HepG2 (cell line): ENCODE results near the gene ZNF284. TPM values are rescaled to one million over a fixed set of nuclear protein-coding genes. Genes with fewer than 3 reads are reported as not detected.

ENCODE experiments used
- ATF1 ChIP-seq: IDR thresholded peaks from 2 replicates; pipeline ENCODE4 v1.6.1; 2016; ENCODE audit warnings: mild to moderate bottlenecking, control low read depth
- BATF2 ChIP-seq: sonication (generic); formaldehyde crosslinking; IDR thresholded peaks from 2 replicates; pipeline ENCODE4 v1.8.0; 2022; ENCODE audit warnings: mild to moderate bottlenecking, missing genetic modification reagents, moderate library complexity
- DMAP1 ChIP-seq: IDR thresholded peaks from 2 replicates; pipeline ENCODE4 v1.6.1; 2016
- ETS1 ChIP-seq: sonication (generic); formaldehyde crosslinking; IDR thresholded peaks from 2 replicates; pipeline ENCODE4 v1.4.0; 2020; ENCODE audit warnings: missing genetic modification reagents
- FOXP4 ChIP-seq: sonication (generic); formaldehyde crosslinking; IDR thresholded peaks from 2 replicates; pipeline ENCODE4 v1.4.0; 2020; ENCODE audit warnings: missing genetic modification reagents
- MXD4 ChIP-seq: IDR thresholded peaks from 2 replicates; pipeline ENCODE4 v1.6.1; 2016; ENCODE audit warnings: mild to moderate bottlenecking, missing biosample characterization, missing genetic modification reagents
- NFE2L1 ChIP-seq: sonication (generic); formaldehyde crosslinking; IDR thresholded peaks from 2 replicates; pipeline ENCODE4 v1.4.0; 2020; ENCODE audit warnings: missing genetic modification reagents, mild to moderate bottlenecking, borderline replicate concordance
- POGZ ChIP-seq: sonication (generic); formaldehyde crosslinking; IDR thresholded peaks from 2 replicates; pipeline ENCODE4 v1.4.0; 2020; ENCODE audit warnings: mild to moderate bottlenecking, missing genetic modification reagents
- SOX5 ChIP-seq: IDR thresholded peaks from 2 replicates; pipeline ENCODE4 v1.6.1; 2016; ENCODE audit warnings: borderline replicate concordance
- SP2 ChIP-seq: sonication (generic); formaldehyde crosslinking; IDR thresholded peaks from 2 replicates; pipeline ENCODE4 v1.5.1; 2020; ENCODE audit warnings: mild to moderate bottlenecking, missing genetic modification reagents
- polyA plus RNA-seq, 8 experiments: library from polyadenylated mRNA; depleted of rRNA in 3 of 8; stranded (reverse) in 7 of 8; unstranded in 1 of 8; fragments of >200 nt; fragmentation: Illumina TruSeq in 4 of 8; extraction: Trizol in 4 of 8; gene quantifications; 2 replicates each; pipeline versions ENCODE4 v1.2.1 to v1.2.3, GENCODE V29; 2011 to 2016; ENCODE audit warnings: low read depth in 4 of 8, missing spikeins in 1 of 8, mixed read lengths in 1 of 8; ENCODE audit not compliant: insufficient read depth in 1 of 8
- total RNA-seq, 5 experiments: library from RNA; depleted of rRNA; stranded (reverse); fragments of >200 nt; fragmentation: Illumina TruSeq; extraction: Trizol; gene quantifications; 2 replicates each; pipeline ENCODE4 v1.2.3, GENCODE V29; 2016; ENCODE audit warnings: low read depth in 1 of 5
- TF ChIP-seq, protein P1 (sequence below): sonication (generic); formaldehyde crosslinking; IDR thresholded peaks from 2 replicates; pipeline ENCODE4 v1.5.1; 2020; ENCODE audit warnings: mild to moderate bottlenecking, missing genetic modification reagents, moderate library complexity
- TF ChIP-seq, protein P2 (sequence below), 2 experiments: sonication (generic) in 1 of 2; formaldehyde crosslinking in 1 of 2; IDR thresholded peaks; 2 replicates each; pipeline versions ENCODE4 v1.4.0 to v1.6.1; 2016 to 2020; ENCODE audit warnings: borderline replicate concordance in 1 of 2, low read depth in 1 of 2, mild to moderate bottlenecking in 1 of 2, missing genetic modification reagents in 1 of 2
- TF ChIP-seq, protein P3 (sequence below): sonication (generic); formaldehyde crosslinking; IDR thresholded peaks from 2 replicates; pipeline ENCODE4 v1.5.0; 2020; ENCODE audit warnings: mild to moderate bottlenecking, missing genetic modification reagents

The ZNF284 gene
- total and polyA plus RNA-seq, 2 of the 13 experiments (the other 11 are each of a cell fraction or from before 2014, with no cell fraction given), result 1.2 to 2.3 TPM

- TF ChIP-seq, protein P1, sequence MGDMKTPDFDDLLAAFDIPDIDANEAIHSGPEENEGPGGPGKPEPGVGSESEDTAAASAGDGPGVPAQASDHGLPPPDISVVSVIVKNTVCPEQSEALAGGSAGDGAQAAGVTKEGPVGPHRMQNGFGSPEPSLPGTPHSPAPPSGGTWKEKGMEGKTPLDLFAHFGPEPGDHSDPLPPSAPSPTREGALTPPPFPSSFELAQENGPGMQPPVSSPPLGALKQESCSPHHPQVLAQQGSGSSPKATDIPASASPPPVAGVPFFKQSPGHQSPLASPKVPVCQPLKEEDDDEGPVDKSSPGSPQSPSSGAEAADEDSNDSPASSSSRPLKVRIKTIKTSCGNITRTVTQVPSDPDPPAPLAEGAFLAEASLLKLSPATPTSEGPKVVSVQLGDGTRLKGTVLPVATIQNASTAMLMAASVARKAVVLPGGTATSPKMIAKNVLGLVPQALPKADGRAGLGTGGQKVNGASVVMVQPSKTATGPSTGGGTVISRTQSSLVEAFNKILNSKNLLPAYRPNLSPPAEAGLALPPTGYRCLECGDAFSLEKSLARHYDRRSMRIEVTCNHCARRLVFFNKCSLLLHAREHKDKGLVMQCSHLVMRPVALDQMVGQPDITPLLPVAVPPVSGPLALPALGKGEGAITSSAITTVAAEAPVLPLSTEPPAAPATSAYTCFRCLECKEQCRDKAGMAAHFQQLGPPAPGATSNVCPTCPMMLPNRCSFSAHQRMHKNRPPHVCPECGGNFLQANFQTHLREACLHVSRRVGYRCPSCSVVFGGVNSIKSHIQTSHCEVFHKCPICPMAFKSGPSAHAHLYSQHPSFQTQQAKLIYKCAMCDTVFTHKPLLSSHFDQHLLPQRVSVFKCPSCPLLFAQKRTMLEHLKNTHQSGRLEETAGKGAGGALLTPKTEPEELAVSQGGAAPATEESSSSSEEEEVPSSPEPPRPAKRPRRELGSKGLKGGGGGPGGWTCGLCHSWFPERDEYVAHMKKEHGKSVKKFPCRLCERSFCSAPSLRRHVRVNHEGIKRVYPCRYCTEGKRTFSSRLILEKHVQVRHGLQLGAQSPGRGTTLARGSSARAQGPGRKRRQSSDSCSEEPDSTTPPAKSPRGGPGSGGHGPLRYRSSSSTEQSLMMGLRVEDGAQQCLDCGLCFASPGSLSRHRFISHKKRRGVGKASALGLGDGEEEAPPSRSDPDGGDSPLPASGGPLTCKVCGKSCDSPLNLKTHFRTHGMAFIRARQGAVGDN, result peak; percentile 78
- TF ChIP-seq ETS1 (CRISPR knock-in tag) (no peak), DMAP1 (CRISPR knock-in tag) (peak; percentile 63), POGZ (CRISPR knock-in tag) (0 out of 2 replicates have a peak, but pooled peaks have one; percentile 38), SP2 (CRISPR knock-in tag) (no peak), SOX5 (CRISPR knock-in tag) (peak; percentile 39; the same call in 1 of the 2 replicates), FOXP4 (CRISPR knock-in tag) (0 out of 2 replicates have a peak, but pooled peaks have one; percentile 34), ATF1 (peak; percentile 86), BATF2 (CRISPR knock-in tag) (no peak), NFE2L1 (CRISPR knock-in tag) (no peak), MXD4 (CRISPR knock-in tag) (peak; percentile 66; the same call in 1 of the 2 replicates)
- TF ChIP-seq, protein P2, sequence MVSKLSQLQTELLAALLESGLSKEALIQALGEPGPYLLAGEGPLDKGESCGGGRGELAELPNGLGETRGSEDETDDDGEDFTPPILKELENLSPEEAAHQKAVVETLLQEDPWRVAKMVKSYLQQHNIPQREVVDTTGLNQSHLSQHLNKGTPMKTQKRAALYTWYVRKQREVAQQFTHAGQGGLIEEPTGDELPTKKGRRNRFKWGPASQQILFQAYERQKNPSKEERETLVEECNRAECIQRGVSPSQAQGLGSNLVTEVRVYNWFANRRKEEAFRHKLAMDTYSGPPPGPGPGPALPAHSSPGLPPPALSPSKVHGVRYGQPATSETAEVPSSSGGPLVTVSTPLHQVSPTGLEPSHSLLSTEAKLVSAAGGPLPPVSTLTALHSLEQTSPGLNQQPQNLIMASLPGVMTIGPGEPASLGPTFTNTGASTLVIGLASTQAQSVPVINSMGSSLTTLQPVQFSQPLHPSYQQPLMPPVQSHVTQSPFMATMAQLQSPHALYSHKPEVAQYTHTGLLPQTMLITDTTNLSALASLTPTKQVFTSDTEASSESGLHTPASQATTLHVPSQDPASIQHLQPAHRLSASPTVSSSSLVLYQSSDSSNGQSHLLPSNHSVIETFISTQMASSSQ (IDR thresholded peaks at IDR 0.05; ENCODE audit: low read depth), result no peak
- TF ChIP-seq, protein P2 (CRISPR knock-in tag; IDR thresholded peaks at IDR 0.05; ENCODE audit: borderline replicate concordance), result no peak
- TF ChIP-seq, protein P3, sequence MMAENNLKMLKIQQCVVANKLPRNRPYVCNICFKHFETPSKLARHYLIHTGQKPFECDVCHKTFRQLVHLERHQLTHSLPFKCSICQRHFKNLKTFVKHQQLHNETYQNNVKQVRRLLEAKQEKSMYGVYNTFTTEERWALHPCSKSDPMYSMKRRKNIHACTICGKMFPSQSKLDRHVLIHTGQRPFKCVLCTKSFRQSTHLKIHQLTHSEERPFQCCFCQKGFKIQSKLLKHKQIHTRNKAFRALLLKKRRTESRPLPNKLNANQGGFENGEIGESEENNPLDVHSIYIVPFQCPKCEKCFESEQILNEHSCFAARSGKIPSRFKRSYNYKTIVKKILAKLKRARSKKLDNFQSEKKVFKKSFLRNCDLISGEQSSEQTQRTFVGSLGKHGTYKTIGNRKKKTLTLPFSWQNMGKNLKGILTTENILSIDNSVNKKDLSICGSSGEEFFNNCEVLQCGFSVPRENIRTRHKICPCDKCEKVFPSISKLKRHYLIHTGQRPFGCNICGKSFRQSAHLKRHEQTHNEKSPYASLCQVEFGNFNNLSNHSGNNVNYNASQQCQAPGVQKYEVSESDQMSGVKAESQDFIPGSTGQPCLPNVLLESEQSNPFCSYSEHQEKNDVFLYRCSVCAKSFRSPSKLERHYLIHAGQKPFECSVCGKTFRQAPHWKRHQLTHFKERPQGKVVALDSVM (CRISPR knock-in tag), result 0 out of 2 replicates have a peak, but pooled peaks have one; percentile 33
Observed at GRCh38 chr19:44071824-44072542, at the start of gene ZNF284 (continued).
